ENCODE measurements around the gene TRPC1.
"Not testable (repeated sequence)": the region's sequence is repeated elsewhere in the genome, so short reads cannot be mapped to it uniquely, and the experiment has no call there.

The TRPC1 gene

GRCh38 chr3:142723968-142724681 lies at the start of gene TRPC1:
TSS of gene TRPC1 (plus strand) at chr3:142724034. CDS start at chr3:142724560, 526 bp downstream.
- DNase-seq (ENCODE audit: low read depth in 1 of 2, low spot score in 1 of 2) = peak; percentile 30 to 46

DNA sequence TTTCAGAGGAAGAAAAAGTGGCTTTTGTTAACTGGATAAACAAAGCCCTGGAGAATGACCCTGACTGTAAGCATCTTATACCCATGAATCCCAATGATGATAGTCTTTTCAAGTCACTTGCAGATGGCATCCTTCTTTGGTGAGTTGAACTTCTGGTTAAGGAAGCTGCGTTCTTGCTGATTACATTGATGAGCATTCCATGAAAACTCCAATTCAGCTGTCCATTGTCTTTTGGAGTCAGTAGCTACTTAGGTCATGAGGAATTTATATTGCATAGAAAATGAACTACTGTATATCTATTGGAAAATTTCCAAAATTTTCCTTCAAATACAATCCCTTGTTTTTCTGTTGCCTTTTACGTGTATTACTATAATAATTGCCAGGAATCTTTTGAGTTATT lies 47.7 kb upstream of the TRPC1 start:
- DNase-seq (ENCODE audit: low read depth in 1 of 2, low spot score in 1 of 2) = no peak

GRCh38 chr3:142680710-142681109 lies 43.1 kb upstream of the TRPC1 start:
- DNase-seq (ENCODE audit: low read depth in 1 of 2, low spot score in 1 of 2) = no peak

DNA sequence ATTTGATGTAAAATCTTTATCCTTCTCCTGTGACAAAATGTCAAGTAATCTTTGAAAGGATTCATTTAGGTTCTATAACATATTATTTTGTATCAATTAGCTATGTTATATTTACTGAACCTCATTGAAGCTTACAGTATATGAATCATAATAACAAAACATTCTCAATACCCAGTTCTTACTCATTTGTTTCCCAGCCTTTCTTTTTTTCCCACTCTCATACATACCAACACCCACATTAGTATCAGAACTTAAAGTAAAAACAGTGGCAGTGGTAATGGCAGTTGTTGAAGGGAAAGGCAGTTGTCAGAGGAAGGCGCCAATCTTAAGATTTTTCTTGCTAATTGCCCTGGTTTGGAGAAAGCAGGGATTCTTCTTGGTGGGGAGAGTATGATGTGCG lies 33.2 kb upstream of the TRPC1 start:
- DNase-seq (ENCODE audit: low read depth in 1 of 2, low spot score in 1 of 2) = no peak

- DNase-seq (ENCODE audit: low read depth in 1 of 2, low spot score in 1 of 2) = no peak
These were observed 32.3 kb upstream of the TRPC1 start for GRCh38 chr3:142691527-142691926.

- DNase-seq (ENCODE audit: low read depth in 1 of 2, low spot score in 1 of 2) = no peak
These were observed 30.5 kb upstream of the TRPC1 start for GRCh38 chr3:142693136-142693853.

GRCh38 chr3:142694225-142694624 lies 29.6 kb upstream of the TRPC1 start:
- no peak for DNase-seq (ENCODE audit: low read depth in 1 of 2, low spot score in 1 of 2)

- DNase-seq (ENCODE audit: low read depth in 1 of 2, low spot score in 1 of 2) = no peak
These were observed 18.6 kb upstream of the TRPC1 start for GRCh38 chr3:142705198-142705597.

DNA sequence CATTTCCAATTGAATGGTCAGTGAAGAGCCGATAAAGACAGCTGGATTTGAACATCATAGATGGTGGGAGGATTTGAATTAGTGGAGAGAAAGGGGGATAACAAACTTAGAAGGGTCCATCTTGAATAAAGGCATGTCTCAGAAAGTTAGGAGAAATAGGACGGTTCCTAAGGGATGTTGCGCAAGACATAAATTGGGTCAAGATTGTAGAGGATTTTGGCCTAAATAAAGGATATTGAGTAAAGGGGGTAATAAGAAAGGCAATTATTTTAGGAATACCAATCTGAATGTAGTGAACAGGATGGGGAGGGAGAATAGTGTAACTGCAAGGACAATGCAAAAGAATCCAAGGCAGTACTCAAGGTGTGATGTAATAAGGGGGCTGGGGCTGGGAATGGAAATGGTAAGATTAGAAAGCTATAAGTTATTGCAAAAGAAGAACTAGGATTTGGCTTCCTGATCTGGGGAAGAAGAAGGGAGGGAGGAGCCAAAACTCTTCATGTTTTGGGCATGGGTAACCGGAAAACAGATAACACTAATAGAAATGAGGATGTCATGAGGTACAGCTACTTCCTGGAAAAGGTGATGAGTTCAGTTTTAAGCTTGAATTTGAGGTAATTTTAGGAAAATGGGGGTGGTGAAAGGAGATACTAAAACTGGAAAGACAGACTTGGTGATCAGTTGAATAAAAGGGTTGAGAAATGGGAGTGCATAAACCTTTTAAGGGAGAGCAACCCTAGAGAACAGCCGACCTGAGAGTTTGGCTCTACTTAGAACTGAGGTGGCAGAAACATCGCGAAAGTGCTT lies 17.3 kb upstream of the TRPC1 start:
- no peak for DNase-seq (ENCODE audit: low read depth in 1 of 2, low spot score in 1 of 2)

GRCh38 chr3:142709207-142709606 lies 14.6 kb upstream of the TRPC1 start:
- no peak for DNase-seq (ENCODE audit: low read depth in 1 of 2, low spot score in 1 of 2)

DNA sequence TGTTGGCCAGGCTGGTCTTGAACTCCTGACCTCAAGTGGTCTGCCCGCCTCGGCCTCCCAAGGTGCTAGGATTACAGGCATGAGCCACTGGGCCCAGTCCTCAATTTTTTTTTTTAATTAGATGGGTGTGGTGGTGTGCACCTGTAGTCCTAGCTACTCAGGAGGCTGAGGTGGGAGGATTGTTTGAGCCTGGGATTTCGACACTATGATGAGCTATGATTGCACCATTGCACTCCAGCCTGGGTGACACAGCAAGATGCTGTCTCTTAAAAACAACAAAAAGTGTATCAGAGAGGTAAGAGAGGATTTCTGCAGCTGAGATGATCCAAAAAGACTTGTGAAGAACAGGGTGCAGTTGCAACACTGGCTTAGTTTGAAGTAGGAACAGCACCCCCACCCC lies 9.0 kb upstream of the TRPC1 start:
- DNase-seq (ENCODE audit: low read depth in 1 of 2, low spot score in 1 of 2) = not testable (repeated sequence)

DNA sequence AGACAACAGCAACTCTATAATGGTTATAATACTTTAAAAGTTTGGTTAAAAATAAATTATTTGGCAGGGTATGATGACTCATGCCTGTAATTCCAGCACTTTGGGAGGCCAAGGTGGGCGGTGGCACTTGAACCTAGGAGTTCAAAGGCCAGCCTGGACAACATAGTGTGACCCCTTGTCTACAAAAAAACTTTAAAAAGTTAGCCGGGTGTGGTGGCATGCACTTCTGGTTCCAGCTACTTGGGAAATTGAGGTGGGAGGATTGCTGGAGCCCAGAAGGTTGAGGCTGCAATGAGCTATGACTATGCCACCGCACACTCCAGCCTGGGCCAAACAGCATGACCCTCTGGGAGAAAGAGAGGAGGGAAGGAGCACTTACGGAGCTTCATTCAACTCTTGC lies 7.7 kb upstream of the TRPC1 start:
- no peak for DNase-seq (ENCODE audit: low read depth in 1 of 2, low spot score in 1 of 2)

DNA sequence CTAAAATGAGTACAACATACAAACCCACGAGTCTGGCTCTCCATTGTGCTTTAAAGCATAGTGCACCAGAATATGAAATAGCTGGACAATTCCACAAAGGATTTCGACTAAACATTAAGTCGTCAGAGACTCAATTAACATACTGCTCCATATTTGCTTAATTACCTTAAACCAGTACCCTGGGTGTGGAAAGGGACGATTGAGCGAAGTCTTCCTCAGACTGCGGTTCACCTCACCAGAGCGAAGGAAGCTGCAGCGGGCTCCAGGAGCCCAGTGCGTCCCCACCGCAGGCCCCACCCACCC lies 218 bp upstream of the TRPC1 start:
- peak in 1 of 2 donors; percentile 60 for DNase-seq (ENCODE audit: low read depth in 1 of 2, low spot score in 1 of 2)

DNA sequence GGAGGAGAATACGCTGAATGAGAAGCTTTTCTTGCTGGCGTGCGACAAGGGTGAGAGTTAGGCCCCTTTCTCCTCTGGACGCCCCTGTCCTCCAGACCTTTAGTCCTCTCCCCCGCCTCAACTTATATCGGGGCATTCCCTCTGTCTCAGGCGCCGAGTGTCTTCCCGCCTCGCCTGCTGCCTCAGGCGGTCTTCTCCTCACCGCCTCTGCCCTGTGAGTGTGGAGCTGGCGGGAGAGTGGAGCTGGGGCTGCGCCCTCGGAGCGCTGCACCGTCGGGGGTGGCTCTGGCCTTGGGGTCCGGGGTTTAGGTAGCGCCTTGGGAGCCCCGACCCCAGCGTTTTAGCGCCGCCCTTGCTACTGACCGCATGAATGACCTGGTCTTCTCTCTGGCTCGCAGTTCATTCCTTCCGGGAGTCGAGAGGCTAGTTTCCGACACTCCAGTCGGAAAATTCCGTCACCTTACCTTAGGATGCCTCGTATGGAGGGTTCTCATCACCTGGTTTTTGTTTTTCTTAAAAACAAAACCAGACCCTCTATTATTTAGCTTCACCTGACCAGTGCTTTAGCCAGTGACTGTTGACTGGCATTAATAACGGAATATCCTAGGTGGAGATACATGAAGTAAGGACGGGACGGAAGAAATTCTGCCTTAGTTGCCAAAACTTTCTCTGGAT lies 985 bp downstream of the TRPC1 start:
- DNase-seq (ENCODE audit: low read depth in 1 of 2, low spot score in 1 of 2) = peak in 1 of 2 donors; percentile 2

- DNase-seq (ENCODE audit: low read depth in 1 of 2, low spot score in 1 of 2) = no peak
These were observed 1.5 kb downstream of the TRPC1 start for GRCh38 chr3:142725357-142725739.

DNA sequence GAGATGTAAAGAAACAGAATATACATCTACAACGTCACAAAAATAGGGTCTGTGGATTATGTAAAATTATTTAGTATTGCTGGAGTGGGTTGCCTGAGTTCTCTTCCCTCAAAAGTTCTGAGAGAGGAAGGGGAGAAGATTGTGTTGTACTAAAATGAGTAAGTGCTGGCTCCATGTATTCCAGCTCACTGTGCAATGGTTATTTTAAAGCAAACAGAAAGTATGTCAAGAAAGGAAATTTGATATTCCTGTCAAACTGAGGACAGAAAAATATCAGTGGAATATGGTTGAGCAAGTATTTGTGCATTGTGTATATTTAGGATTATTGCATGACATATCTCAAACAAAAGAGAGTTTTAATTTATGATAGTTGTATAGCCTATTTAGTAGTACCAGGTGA lies 2.2 kb downstream of the TRPC1 start:
- DNase-seq (ENCODE audit: low read depth in 1 of 2, low spot score in 1 of 2) = no peak

DNA sequence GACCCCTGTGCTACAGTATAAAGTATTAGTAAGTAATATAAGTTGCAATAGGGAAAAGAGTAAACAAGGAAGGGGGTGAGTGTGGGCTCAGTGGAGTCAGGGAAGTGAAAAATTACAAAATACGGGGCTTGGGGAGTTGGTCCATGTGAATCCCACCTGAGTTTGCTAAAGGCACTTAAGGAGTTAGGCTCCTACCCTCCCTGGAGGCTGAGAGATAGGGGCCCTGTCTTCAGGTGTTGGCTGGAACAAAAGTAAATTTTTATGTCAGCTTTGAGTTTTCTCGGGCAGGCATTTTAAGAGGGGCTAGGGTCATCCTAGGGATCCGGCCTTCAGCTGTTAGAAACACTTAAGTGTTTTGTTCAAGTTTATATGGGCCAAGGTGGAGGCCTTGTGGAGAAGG lies 8.2 kb downstream of the TRPC1 start:
- DNase-seq (ENCODE audit: low read depth in 1 of 2, low spot score in 1 of 2) = no peak

DNA sequence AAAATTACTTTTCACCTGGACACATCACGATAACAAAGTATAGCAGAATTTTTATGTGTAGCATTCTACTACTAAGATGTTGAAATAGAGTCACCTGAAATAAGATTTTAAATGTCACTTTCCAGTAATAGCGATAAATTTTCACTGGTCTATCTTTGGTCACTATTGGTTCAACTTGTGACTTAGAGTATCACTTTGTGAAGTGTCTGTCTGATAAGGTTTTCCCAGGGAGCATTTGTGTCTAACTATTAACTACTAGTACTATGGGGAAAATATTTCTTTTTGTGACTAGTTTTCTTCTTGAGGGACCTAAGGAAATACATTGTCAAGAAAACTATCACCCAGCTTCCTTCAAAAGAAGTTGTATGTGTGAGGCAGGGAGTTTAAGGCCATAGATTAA lies 11.0 kb downstream of the TRPC1 start:
- DNase-seq (ENCODE audit: low read depth in 1 of 2, low spot score in 1 of 2) = no peak

DNA sequence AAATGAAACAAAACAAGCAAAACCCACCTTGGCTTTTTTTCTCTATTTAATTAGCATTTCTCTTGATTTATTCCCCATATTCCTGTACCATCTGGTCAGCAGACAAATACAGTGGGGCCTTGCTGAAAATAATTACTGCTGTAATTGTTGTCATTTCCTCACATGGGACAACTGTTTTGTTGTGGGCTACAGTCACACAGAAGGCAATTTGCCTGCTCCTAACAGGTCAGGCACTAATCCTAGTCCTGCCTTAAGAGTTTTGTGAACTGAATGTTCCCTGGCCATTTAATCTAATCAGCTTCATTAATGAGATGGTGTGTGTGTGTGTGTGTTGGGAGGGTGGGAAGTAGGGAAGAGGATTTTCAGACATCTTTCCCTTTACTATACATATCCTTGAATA lies 11.6 kb downstream of the TRPC1 start:
- DNase-seq (ENCODE audit: low read depth in 1 of 2, low spot score in 1 of 2) = no peak

- no peak for DNase-seq (ENCODE audit: low read depth in 1 of 2, low spot score in 1 of 2)
These were observed 14.6 kb downstream of the TRPC1 start for GRCh38 chr3:142738396-142738795.

DNA sequence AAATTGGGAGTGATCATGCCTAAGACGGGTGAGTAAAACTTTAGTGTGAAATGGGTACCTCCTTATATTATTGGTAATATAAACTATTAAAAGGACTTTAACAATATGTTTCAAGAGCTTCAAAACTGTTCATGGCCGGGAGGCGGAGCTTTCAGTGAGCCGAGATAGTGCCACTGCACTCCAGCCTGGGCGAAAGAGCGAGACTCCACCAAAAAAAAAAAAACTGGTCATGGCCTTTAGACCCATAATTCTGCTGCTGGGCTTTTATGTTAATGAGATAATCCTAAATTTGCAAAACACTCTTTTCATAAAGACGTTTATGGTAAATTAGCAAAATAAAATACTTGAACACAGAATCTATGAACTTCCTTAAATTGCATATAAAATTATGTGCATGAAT lies 22.8 kb downstream of the TRPC1 start:
- no peak for DNase-seq (ENCODE audit: low read depth in 1 of 2, low spot score in 1 of 2)

- not testable (repeated sequence) for DNase-seq (ENCODE audit: low read depth in 1 of 2, low spot score in 1 of 2)
These were observed 26.7 kb downstream of the TRPC1 start for GRCh38 chr3:142750531-142750930.

All from activated T-helper 1 cell treated with anti-CD3 and anti-CD28 coated beads, Interleukin-2, amount 50 U/mL, for 16 hours (primary cell).